K562 (cell line): ENCODE results near the gene GALNT13. TPM values are rescaled to one million over a fixed set of nuclear protein-coding genes. Genes with fewer than 3 reads are reported as not detected.

Experiments used
- ATAC-seq: fragments of 200-7000 bp; cut with Tn5 transposase; 3 replicates; pipeline ENCODE4 v1.9.1; 2020; ENCODE audit warnings: moderate library complexity
- BruUV-seq: library from RNA; stranded (reverse); fragments of 400-500 nt; replicated peaks from 2 replicates; lab custom pipeline; 2021; lab: Mats Ljungman, UMichigan
- CTCF ChIA-PET: fragments of 300-600 bp; formaldehyde crosslinking; extraction: SDS; loops from one replicate; lab custom pipeline; 2021; ENCODE audit warnings: low intra/inter-chr PET ratio; lab: Yijun Ruan, JAX
- POLR2A ChIA-PET: fragments of 300-600, 350-650 bp; sonication (Branson Sonifier 250); formaldehyde crosslinking; extraction: SDS; loops from one replicate; lab custom pipeline; 2021; ENCODE audit warnings: antibody characterized with exemption, inconsistent platforms; lab: Yijun Ruan, JAX
- DNase-seq, 4 experiments: peaks; one replicate each; pipeline versions ENCODE4 v3.0.0 to v3.0.0-alpha.2; 2011 to 2018; ENCODE audit warnings: low spot score in 3 of 4, mixed read lengths in 3 of 4; ENCODE audit errors: extremely low read depth in 1 of 4
- FAIRE-seq: peaks from 2 replicates; lab custom pipeline; 2011; peaks lifted over from hg19 to GRCh38; lab: Jason Lieb, UNC
- H2AFZ ChIP-seq: 2 replicates; pipeline ENCODE4 v1.6.0; 2011; ENCODE audit warnings: low read depth, low read length, control low read depth, inconsistent platforms
- H3K27ac ChIP-seq: fragments of 200-600 bp; 3 replicates; pipeline ENCODE4 v1.8.0; 2011; ENCODE audit warnings: low read depth, mild to moderate bottlenecking, control low read depth, inconsistent platforms, low read length, moderate library complexity, mixed read lengths; ENCODE audit errors: extremely low read depth
- H3K27me3 ChIP-seq, 2 experiments: fragments of 300-600 bp in 1 of 2; 2 replicates in 1 of 2; 3 replicates in 1 of 2; pipeline versions ENCODE4 v1.6.0 to v1.8.0; 2011; ENCODE audit warnings: inconsistent platforms in 2 of 2, low read length in 2 of 2, mild to moderate bottlenecking in 1 of 2, mixed read lengths in 1 of 2, moderate library complexity in 1 of 2; ENCODE audit not compliant: control insufficient read depth in 2 of 2, insufficient read depth in 2 of 2
- H3K36me3 ChIP-seq: fragments of 300-600 bp; 3 replicates; pipeline ENCODE4 v1.8.0; 2011; ENCODE audit warnings: mild to moderate bottlenecking, low read length, inconsistent platforms; ENCODE audit not compliant: control insufficient read depth, insufficient read depth
- H3K4me1 ChIP-seq, 2 experiments: fragments of 200-600 bp in 1 of 2; replicated peaks in 1 of 2; 2 replicates in 1 of 2; 3 replicates in 1 of 2; pipeline versions ENCODE4 v1.5.1 to v1.8.0; 2011; ENCODE audit warnings: inconsistent platforms in 2 of 2, low read length in 2 of 2, mild to moderate bottlenecking in 1 of 2, mixed read lengths in 1 of 2, moderate library complexity in 1 of 2; ENCODE audit not compliant: control insufficient read depth in 2 of 2, insufficient read depth in 2 of 2
- H3K4me2 ChIP-seq: 2 replicates; pipeline ENCODE4 v1.6.1; 2011; ENCODE audit warnings: low read length, control low read depth, inconsistent platforms, mixed read lengths; ENCODE audit not compliant: insufficient read depth
- H3K4me3 ChIP-seq: fragments of 200-600 bp; sonication (generic), shearing (Covaris generic); 2 replicates; pipeline ENCODE4 v1.5.1; 2016; ENCODE audit warnings: control low read depth, inconsistent platforms
- H3K79me2 ChIP-seq: fragments of 200-600 bp; 3 replicates; pipeline ENCODE4 v1.8.0; 2011; ENCODE audit warnings: low read length, inconsistent platforms; ENCODE audit not compliant: control insufficient read depth, insufficient read depth
- H3K9ac ChIP-seq, 2 experiments: 2 replicates each; pipeline versions ENCODE4 v1.6.0 to v1.6.1; 2011; ENCODE audit warnings: low read depth in 2 of 2, low read length in 2 of 2, control low read depth in 1 of 2, inconsistent platforms in 1 of 2, mild to moderate bottlenecking in 1 of 2, mixed read lengths in 1 of 2; ENCODE audit not compliant: insufficient read depth in 1 of 2
- H3K9me1 ChIP-seq: one replicate; pipeline ENCODE4 v1.6.0; 2011; ENCODE audit warnings: inconsistent platforms, mild to moderate bottlenecking, low read length, moderate library complexity; ENCODE audit not compliant: control insufficient read depth, insufficient read depth
- H3K9me3 ChIP-seq: replicated peaks from 2 replicates; pipeline ENCODE4 v1.5.1; 2011; ENCODE audit warnings: low read depth, low read length, inconsistent platforms; ENCODE audit not compliant: control insufficient read depth, insufficient read depth
- H4K20me1 ChIP-seq: replicated peaks from 2 replicates; pipeline ENCODE4 v1.6.1; 2011; ENCODE audit warnings: low read length, inconsistent platforms, mixed read lengths; ENCODE audit not compliant: control insufficient read depth, insufficient read depth
- BDP1 ChIP-seq: IDR thresholded peaks from 3 replicates; pipeline ENCODE4 v1.6.1; 2011; ENCODE audit not compliant: insufficient read length, insufficient read depth
- HEY1 ChIP-seq: fragments of 250-450 bp; sonication (Bioruptor Pico); IDR thresholded peaks from 2 replicates; pipeline ENCODE4 v1.5.0; 2020; ENCODE audit warnings: mild to moderate bottlenecking, moderate library complexity, borderline replicate concordance
- HIVEP1 ChIP-seq: fragments of 250-450 bp; sonication (Bioruptor Pico); IDR thresholded peaks from 2 replicates; pipeline ENCODE4 v1.4.0; 2020; ENCODE audit warnings: mild to moderate bottlenecking
- NELFE ChIP-seq: IDR thresholded peaks from 2 replicates; pipeline ENCODE4 v1.6.1; 2011; ENCODE audit warnings: mild to moderate bottlenecking; ENCODE audit not compliant: insufficient read depth, insufficient read length
- RBM15 ChIP-seq: fragments of 200-400 bp; formaldehyde crosslinking; IDR thresholded peaks from 2 replicates; pipeline ENCODE4 v1.6.1; 2018; ENCODE audit warnings: mild to moderate bottlenecking, low read length, moderate library complexity; ENCODE audit not compliant: insufficient read depth
- TGIF2 ChIP-seq: sonication (generic); formaldehyde crosslinking; IDR thresholded peaks from 2 replicates; pipeline ENCODE4 v1.8.1; 2022; ENCODE audit warnings: mild to moderate bottlenecking, missing genetic modification reagents, moderate library complexity
- ZFPM2 ChIP-seq: fragments of 250-450 bp; sonication (Bioruptor Pico); IDR thresholded peaks from 2 replicates; pipeline ENCODE4 v1.5.1; 2022; ENCODE audit warnings: mild to moderate bottlenecking
- WGBS: fragments of 100-300 bp; shearing (Covaris generic); methylation state at CpG from one replicate; pipeline ENCODE4 v1.1.6; 2016; ENCODE audit warnings: low coverage, mixed read lengths; ENCODE audit not compliant: insufficient coverage; ENCODE audit errors: missing lambda C conversion rate; 5-methylcytosine and 5-hydroxymethylcytosine counted together
- in situ Hi-C: fragments of 300-500 bp; cut with MboI; formaldehyde crosslinking; loops from 4 replicates; pipeline ENCODE4 v1.15.0; 2018; ENCODE audit warnings: inconsistent platforms, mixed read lengths
- intact Hi-C: fragments of 100-400 bp; cut with micrococcal nuclease; formaldehyde crosslinking; loops from 2 replicates; pipeline ENCODE4 v1.14.2; 2022
- polyA plus RNA-seq, 8 experiments: library from polyadenylated mRNA; depleted of rRNA in 4 of 8; stranded (reverse) in 5 of 8; unstranded in 3 of 8; fragments of >200 nt; fragmentation: Nextera tagmentation in 2 of 8; fragmentation: Illumina TruSeq in 1 of 8; extraction: Ambion mirVana in 2 of 8; extraction: Trizol in 1 of 8; gene quantifications; 2 replicates each; pipeline versions ENCODE4 v1.2.1 to v1.2.3, GENCODE V29; 2011 to 2014; ENCODE audit warnings: inconsistent platforms in 1 of 8, missing spikeins in 1 of 8
- total RNA-seq, 7 experiments: library from RNA; depleted of rRNA in 6 of 7; stranded (reverse); fragments of >200 nt in 6 of 7; fragmentation: Illumina TruSeq in 2 of 7; extraction: Trizol in 2 of 7; gene quantifications; 2 replicates each; pipeline versions ENCODE4 v1.2.1 to v1.2.3, GENCODE V29; 2011 to 2021; ENCODE audit warnings: low replicate concordance in 1 of 7
- TF ChIP-seq, protein P1 (sequence below): sonication (generic); formaldehyde crosslinking; IDR thresholded peaks from 2 replicates; pipeline ENCODE4 v1.8.1; 2023; ENCODE audit warnings: missing genetic modification reagents, mild to moderate bottlenecking, borderline replicate concordance
- TF ChIP-seq, protein P2 (sequence below), 3 experiments: fragments of 200-800 bp in 1 of 3; fragments of 250-450 bp in 1 of 3; fragments of 450-650 bp in 1 of 3; sonication (Bioruptor Pico) in 1 of 3; sonication (Bioruptor generic) in 1 of 3; formaldehyde crosslinking in 1 of 3; IDR thresholded peaks; 2 replicates each; pipeline versions ENCODE4 v1.6.1 to v1.8.0; 2016 to 2022; ENCODE audit warnings: mild to moderate bottlenecking in 2 of 3, missing genetic modification characterization in 2 of 3, missing compliant biosample characterization in 1 of 3, moderate library complexity in 1 of 3
- TF ChIP-seq, protein P3 (sequence below): fragments of 250-450 bp; sonication (Bioruptor Pico); IDR thresholded peaks from 2 replicates; pipeline ENCODE4 v1.8.0; 2022; ENCODE audit warnings: moderate library complexity, mild to moderate bottlenecking, inconsistent platforms

Gene GALNT13
- total and polyA plus RNA-seq, 9 of the 15 experiments (the other 6 are each of a cell fraction or from before 2014, with no cell fraction given) = not detected

DNA sequence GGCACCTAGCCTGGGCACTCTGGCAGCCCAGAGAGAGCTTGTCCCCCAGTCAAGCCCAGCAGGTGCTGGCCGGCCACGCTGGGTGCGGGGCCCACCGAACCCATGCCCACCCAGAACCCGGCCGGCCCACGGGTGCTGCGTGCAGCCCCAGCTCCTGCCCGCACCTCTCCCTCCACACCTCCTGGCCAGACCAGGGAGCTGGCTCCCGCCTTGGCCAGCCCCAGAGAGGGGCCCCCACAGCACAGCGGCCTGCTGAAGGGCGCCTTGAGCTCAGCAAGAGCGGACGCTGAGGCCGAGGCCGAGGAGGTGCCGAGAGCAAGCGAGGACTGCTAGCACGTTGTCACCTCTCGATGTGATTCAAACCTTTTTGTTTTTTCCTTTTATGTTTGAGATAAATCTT is 419.8 kb downstream of the GALNT13 start:
- H3K79me2 ChIP-seq = no peaks in the 10 kb centered on the region
- H4K20me1 ChIP-seq = no peaks in the 10 kb centered on the region
- H3K27ac ChIP-seq = no peak overlapping the region
- no peak for DNase-seq
- CTCF ChIA-PET = no interaction called here
- H3K4me3 ChIP-seq = no peak overlapping the region
- H3K9me3 ChIP-seq = no peaks in the 10 kb centered on the region; the same call in 1 of the 2 replicates
- no peaks in the 10 kb centered on the region for H3K4me1 ChIP-seq
- H2AFZ ChIP-seq = no peak overlapping the region
- FAIRE-seq = no peak
- ATAC-seq = no peak
- no peaks in the 10 kb centered on the region for H3K27me3 ChIP-seq
- H3K4me2 ChIP-seq = no peak overlapping the region
- H3K36me3 ChIP-seq = no peaks in the 10 kb centered on the region
- WGBS = 0% methylated on average over 20 of the region's 20 CpGs
- H3K9me1 ChIP-seq = no peaks in the 10 kb centered on the region
- POLR2A ChIA-PET = no interaction called here
- intact Hi-C loops = no loop called here
- in situ Hi-C loops = no loop called here
- no peak overlapping the region for H3K9ac ChIP-seq
- BruUV-seq = no TSS peak
- TF ChIP-seq ZFPM2 (CRISPR knock-in tag) (no peak), TGIF2 (no peak), HEY1 (CRISPR knock-in tag) (no peak), BDP1 (no peak), NELFE (no peak), HIVEP1 (CRISPR knock-in tag) (no peak), RBM15 (no peak)
- TF ChIP-seq, protein P1, sequence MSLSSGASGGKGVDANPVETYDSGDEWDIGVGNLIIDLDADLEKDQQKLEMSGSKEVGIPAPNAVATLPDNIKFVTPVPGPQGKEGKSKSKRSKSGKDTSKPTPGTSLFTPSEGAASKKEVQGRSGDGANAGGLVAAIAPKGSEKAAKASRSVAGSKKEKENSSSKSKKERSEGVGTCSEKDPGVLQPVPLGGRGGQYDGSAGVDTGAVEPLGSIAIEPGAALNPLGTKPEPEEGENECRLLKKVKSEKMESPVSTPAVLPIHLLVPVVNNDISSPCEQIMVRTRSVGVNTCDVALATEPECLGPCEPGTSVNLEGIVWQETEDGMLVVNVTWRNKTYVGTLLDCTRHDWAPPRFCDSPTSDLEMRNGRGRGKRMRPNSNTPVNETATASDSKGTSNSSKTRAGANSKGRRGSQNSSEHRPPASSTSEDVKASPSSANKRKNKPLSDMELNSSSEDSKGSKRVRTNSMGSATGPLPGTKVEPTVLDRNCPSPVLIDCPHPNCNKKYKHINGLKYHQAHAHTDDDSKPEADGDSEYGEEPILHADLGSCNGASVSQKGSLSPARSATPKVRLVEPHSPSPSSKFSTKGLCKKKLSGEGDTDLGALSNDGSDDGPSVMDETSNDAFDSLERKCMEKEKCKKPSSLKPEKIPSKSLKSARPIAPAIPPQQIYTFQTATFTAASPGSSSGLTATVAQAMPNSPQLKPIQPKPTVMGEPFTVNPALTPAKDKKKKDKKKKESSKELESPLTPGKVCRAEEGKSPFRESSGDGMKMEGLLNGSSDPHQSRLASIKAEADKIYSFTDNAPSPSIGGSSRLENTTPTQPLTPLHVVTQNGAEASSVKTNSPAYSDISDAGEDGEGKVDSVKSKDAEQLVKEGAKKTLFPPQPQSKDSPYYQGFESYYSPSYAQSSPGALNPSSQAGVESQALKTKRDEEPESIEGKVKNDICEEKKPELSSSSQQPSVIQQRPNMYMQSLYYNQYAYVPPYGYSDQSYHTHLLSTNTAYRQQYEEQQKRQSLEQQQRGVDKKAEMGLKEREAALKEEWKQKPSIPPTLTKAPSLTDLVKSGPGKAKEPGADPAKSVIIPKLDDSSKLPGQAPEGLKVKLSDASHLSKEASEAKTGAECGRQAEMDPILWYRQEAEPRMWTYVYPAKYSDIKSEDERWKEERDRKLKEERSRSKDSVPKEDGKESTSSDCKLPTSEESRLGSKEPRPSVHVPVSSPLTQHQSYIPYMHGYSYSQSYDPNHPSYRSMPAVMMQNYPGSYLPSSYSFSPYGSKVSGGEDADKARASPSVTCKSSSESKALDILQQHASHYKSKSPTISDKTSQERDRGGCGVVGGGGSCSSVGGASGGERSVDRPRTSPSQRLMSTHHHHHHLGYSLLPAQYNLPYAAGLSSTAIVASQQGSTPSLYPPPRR = no peak
- TF ChIP-seq, protein P2, sequence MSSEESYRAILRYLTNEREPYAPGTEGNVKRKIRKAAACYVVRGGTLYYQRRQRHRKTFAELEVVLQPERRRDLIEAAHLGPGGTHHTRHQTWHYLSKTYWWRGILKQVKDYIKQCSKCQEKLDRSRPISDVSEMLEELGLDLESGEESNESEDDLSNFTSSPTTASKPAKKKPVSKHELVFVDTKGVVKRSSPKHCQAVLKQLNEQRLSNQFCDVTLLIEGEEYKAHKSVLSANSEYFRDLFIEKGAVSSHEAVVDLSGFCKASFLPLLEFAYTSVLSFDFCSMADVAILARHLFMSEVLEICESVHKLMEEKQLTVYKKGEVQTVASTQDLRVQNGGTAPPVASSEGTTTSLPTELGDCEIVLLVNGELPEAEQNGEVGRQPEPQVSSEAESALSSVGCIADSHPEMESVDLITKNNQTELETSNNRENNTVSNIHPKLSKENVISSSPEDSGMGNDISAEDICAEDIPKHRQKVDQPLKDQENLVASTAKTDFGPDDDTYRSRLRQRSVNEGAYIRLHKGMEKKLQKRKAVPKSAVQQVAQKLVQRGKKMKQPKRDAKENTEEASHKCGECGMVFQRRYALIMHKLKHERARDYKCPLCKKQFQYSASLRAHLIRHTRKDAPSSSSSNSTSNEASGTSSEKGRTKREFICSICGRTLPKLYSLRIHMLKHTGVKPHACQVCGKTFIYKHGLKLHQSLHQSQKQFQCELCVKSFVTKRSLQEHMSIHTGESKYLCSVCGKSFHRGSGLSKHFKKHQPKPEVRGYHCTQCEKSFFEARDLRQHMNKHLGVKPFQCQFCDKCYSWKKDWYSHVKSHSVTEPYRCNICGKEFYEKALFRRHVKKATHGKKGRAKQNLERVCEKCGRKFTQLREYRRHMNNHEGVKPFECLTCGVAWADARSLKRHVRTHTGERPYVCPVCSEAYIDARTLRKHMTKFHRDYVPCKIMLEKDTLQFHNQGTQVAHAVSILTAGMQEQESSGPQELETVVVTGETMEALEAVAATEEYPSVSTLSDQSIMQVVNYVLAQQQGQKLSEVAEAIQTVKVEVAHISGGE (CRISPR knock-in tag; IDR thresholded peaks at IDR 0.05) = no peak
- TF ChIP-seq, protein P3, sequence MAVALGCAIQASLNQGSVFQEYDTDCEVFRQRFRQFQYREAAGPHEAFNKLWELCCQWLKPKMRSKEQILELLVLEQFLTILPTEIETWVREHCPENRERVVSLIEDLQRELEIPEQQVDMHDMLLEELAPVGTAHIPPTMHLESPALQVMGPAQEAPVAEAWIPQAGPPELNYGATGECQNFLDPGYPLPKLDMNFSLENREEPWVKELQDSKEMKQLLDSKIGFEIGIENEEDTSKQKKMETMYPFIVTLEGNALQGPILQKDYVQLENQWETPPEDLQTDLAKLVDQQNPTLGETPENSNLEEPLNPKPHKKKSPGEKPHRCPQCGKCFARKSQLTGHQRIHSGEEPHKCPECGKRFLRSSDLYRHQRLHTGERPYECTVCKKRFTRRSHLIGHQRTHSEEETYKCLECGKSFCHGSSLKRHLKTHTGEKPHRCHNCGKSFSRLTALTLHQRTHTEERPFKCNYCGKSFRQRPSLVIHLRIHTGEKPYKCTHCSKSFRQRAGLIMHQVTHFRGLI (CRISPR knock-in tag) = no peak
